ENCODE data around the gene NUDT3. TPM values are rescaled to one million over a fixed set of nuclear protein-coding genes. Genes with fewer than 3 reads are reported as not detected.

NUDT3 gene
- total and polyA plus RNA-seq, 9 of the 15 experiments (the other 6 are each of a cell fraction or from before 2014, with no cell fraction given), result 5.4 to 81.2 (median 56.4) TPM

- TF ChIP-seq ZBTB34 (CRISPR knock-in tag; IDR thresholded peaks at IDR 0.05), result no peak
- no peak for TF ChIP-seq SPI1 (IDR thresholded peaks at IDR 0.05; ENCODE audit: borderline replicate concordance, low read depth, low read length)
- no peak for TF ChIP-seq CREB3L1 (IDR thresholded peaks at IDR 0.05; ENCODE audit: borderline replicate concordance, low read depth)
- no peak for TF ChIP-seq ARID2 (IDR thresholded peaks at IDR 0.05)
- TF ChIP-seq NR1H2 (CRISPR knock-in tag; IDR thresholded peaks at IDR 0.05), result no peak
- TF ChIP-seq CREM (IDR thresholded peaks at IDR 0.05; ENCODE audit: low read depth), result peak; percentile 82
- TF ChIP-seq NCOA1 (IDR thresholded peaks at IDR 0.05; ENCODE audit: low read depth), result peak; percentile 57; the same call in 1 of the 2 replicates
- TF ChIP-seq FOXJ3 (CRISPR knock-in tag; IDR thresholded peaks at IDR 0.05), result no peak
- TF ChIP-seq ILK (tag; IDR thresholded peaks at IDR 0.05; ENCODE audit: borderline replicate concordance, low read depth), result no peak
- TF ChIP-seq PREB (CRISPR knock-in tag; IDR thresholded peaks at IDR 0.05), result no peak
- no peak for TF ChIP-seq SLC30A9 (CRISPR knock-in tag; IDR thresholded peaks at IDR 0.05)
- peak; percentile 75 for TF ChIP-seq CREB1 (IDR thresholded peaks at IDR 0.05)
- peak; percentile 21; the same call in 1 of the 2 replicates for TF ChIP-seq CREB1 (CRISPR knock-in tag; IDR thresholded peaks at IDR 0.05)
- peak; percentile 92; the same call in 1 of the 2 replicates for TF ChIP-seq CBX1 (IDR thresholded peaks at IDR 0.05; ENCODE audit: low read depth)
- no peak for TF ChIP-seq ZNF165 (CRISPR knock-in tag; IDR thresholded peaks at IDR 0.05; ENCODE audit: borderline replicate concordance)
- no peak for TF ChIP-seq ZNF224 (CRISPR knock-in tag; IDR thresholded peaks at IDR 0.05)
- TF ChIP-seq RFX1 (IDR thresholded peaks at IDR 0.05), result no peak
- TF ChIP-seq IFI16 (CRISPR knock-in tag; IDR thresholded peaks at IDR 0.05), result no peak
- no peak for TF ChIP-seq BCLAF1 (IDR thresholded peaks at IDR 0.05; ENCODE audit: borderline replicate concordance in 1 of 2, control insufficient read depth in 1 of 2, low read depth in 2 of 2, low read length in 1 of 2)
- TF ChIP-seq ZFP36 (IDR thresholded peaks at IDR 0.05; ENCODE audit: low read depth, low read length, partially characterized antibody), result peak; percentile 49
- no peak for TF ChIP-seq ZNF583 (CRISPR knock-in tag; IDR thresholded peaks at IDR 0.05)
- TF ChIP-seq OTX1 (CRISPR knock-in tag; IDR thresholded peaks at IDR 0.05), result no peak
These were observed 107.7 kb downstream of the NUDT3 start (continued) for GRCh38 chr6:34284563-34285447.
